Esophagus squamous epithelium (tissue), 5 donors: ENCODE data around the gene FOXA3. TPM values are rescaled to one million over a fixed set of nuclear protein-coding genes. Genes with fewer than 3 reads are reported as not detected.
A peak's percentile ranks its signal among the peaks of the same experiment; 100 is the strongest.

ENCODE experiments used
- DNase-seq: peaks from one replicate; lab custom pipeline; 2025; lab: John Stamatoyannopoulos, UW
- H3K27ac ChIP-seq, 4 donors: fragments of 200-600 bp; sonication (generic); one replicate each; pipeline ENCODE4 v1.5.1; 2016 to 2019; ENCODE audit warnings: mild to moderate bottlenecking in 1 of 4
- H3K27me3 ChIP-seq, 4 donors: fragments of 200-600 bp; sonication (generic); 1 replicate in 3 of 4; 2 replicates in 1 of 4; pipeline versions ENCODE4 v1.5.1 to v1.6.0; 2017 to 2021; ENCODE audit warnings: antibody characterized with exemption in 1 of 4
- H3K36me3 ChIP-seq, 3 donors: fragments of 200-600 bp; sonication (generic); one replicate each; pipeline ENCODE4 v1.5.1; 2016 to 2019
- H3K4me1 ChIP-seq, 3 donors: fragments of 200-600 bp; sonication (generic); one replicate each; pipeline ENCODE4 v1.5.1; 2017 to 2019
- H3K4me3 ChIP-seq, 4 donors: fragments of 200-600 bp; sonication (generic); 1 replicate in 3 of 4; 2 replicates in 1 of 4; pipeline ENCODE4 v1.5.1; 2016 to 2019; ENCODE audit warnings: mild to moderate bottlenecking in 2 of 4, moderate library complexity in 1 of 4
- H3K9me3 ChIP-seq, 3 donors: fragments of 200-600 bp; sonication (generic); one replicate each; pipeline ENCODE4 v1.5.1; 2016 to 2019
- CTCF ChIP-seq, 6 experiments: fragments of 450-650 bp in 4 of 6; fragments of 200-600 bp in 2 of 6; sonication (generic) in 2 of 6; IDR thresholded peaks; one replicate each; pipeline ENCODE4 v1.5.1; 2016 to 2019; ENCODE audit warnings: antibody characterized with exemption in 6 of 6, mild to moderate bottlenecking in 4 of 6, moderate library complexity in 4 of 6
- POLR2A ChIP-seq, 4 donors: fragments of 450-650 bp; IDR thresholded peaks; one replicate each; pipeline ENCODE4 v1.6.1; 2017; ENCODE audit warnings: antibody characterized with exemption in 4 of 4, mild to moderate bottlenecking in 4 of 4, moderate library complexity in 3 of 4
- WGBS, 2 donors: methylation state at CpG; one replicate each; pipeline ENCODE4 v1.1.5; 2018; 5-methylcytosine and 5-hydroxymethylcytosine counted together
- intact Hi-C: fragments of 100-400 bp; cut with DNase I; formaldehyde crosslinking; loops from one replicate; pipeline ENCODE4 v1.15.0; 2022
- total RNA-seq, 4 donors: library from RNA; depleted of rRNA; stranded (reverse); fragments of >200 nt; gene quantifications; one replicate each; pipeline ENCODE4 v1.1.0, GENCODE V29; 2016
- donor health status: DM: yes; HTN: yes; CAD: no.

The FOXA3 gene
- total RNA-seq, 4 donors from 2014 or later = 0.18 TPM; not detected in 3

DNA sequence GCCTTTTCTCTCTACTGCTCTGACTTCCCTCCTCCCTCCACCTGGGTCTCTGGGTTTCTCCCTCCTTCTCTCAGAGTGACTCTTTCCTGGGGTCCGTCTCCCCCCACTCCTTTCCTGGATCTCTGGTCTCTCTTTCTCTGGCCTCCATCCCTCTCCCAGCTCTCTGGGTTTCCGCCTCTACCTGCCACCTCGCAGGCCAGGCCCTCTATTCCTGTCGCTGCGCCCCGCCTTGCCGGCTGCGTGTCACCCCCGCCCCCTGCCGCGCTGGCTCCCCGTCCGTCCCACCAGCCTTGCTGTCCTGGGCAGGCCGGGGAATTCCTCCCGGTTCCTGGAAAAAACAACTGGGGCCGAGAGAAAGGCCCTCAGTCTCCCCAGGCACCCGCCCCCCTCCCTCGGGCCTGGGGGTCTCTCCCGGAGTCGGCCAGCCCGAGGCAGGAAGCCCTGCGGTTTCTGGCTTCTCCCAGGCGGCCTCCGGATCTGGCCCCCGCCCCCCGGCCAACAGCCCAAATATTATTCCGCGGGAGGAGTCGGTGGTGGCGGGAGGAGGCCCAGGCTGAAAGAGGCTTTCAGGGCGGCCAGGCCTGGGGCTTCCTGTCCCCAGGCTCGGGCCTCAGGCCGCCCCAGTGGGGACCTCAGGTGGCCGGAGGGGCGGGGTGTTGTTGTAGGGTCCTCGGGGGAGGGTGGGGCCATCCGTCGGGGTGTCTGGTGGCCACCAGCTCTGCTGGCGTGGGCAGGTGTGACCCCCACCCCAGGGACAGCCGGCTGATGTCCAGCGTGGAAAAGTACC lies 12.5 kb downstream of the FOXA3 start:
- 7 to 17% methylated on average over 11 to 19 of the region's 41 CpGs for WGBS, 2 donors
- intact Hi-C loops = no loop called here

GRCh38 chr19:45878043-45878794 lies 14.1 kb downstream of the FOXA3 start:
- Histone ChIP-seq H3K27me3 (peaks cover 0 to 13% (median 0%) of the 10 kb centered on the region in 4 donors), H3K36me3 (no peaks in the 10 kb centered on the region), H3K27ac (peak overlapping the region in 1 of 4 donors; percentile 12), H3K9me3 (no peaks in the 10 kb centered on the region), H3K4me3 (no peak overlapping the region), H3K4me1 (peaks cover 15 to 45% (median 16%) of the 10 kb centered on the region in 3 donors)
- DNase-seq = no peak
- TF ChIP-seq POLR2A (IDR thresholded peaks at IDR 0.05) (peak in 1 of 4 donors; percentile 19), CTCF (IDR thresholded peaks at IDR 0.05) (no peak)
- WGBS, 2 donors = 64 to 69% methylated on average over 6 to 7 of the region's 11 CpGs
- intact Hi-C loops = no loop called here

More for the DNA sequence above, 12.5 kb downstream of the FOXA3 start:
- Histone ChIP-seq H3K36me3 (no peaks in the 10 kb centered on the region), H3K27ac (peak overlapping the region in 3 of 4 donors; percentile 56 to 82 (median 76)), H3K4me3 (peak overlapping the region in 3 of 4 donors; percentile 24 to 53 (median 39)), H3K4me1 (peaks cover 0 to 29% (median 8%) of the 10 kb centered on the region in 3 donors), H3K9me3 (no peaks in the 10 kb centered on the region), H3K27me3 (peaks cover 0 to 13% (median 0%) of the 10 kb centered on the region in 4 donors)
- DNase-seq = no peak
- no peak for TF ChIP-seq CTCF (IDR thresholded peaks at IDR 0.05)
- no peak for TF ChIP-seq POLR2A (IDR thresholded peaks at IDR 0.05)

DNA sequence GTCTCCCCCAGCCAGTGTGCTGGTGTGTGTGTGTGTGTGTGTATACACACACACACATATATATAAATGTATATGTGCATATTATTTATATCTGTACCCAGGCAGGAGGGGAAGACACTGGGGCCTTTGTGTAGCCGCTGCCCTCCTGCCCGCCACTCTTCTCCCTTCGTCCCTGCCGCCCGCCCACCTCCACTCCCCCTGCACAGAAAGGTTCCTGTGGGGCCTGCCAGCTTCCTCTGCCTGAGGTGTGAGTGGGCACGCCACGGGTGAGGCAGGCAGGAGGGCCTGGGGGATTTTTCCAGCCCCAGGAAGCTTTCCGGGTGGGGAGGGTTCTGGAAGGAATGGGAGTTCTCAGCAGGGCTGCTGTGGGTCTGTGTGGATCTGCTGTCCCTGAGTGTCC lies 14.9 kb downstream of the FOXA3 start:
- intact Hi-C loops = no loop called here
- Histone ChIP-seq H3K4me1 (peaks cover 21 to 53% (median 23%) of the 10 kb centered on the region in 3 donors), H3K27ac (no peak overlapping the region), H3K9me3 (no peaks in the 10 kb centered on the region), H3K27me3 (peaks cover 0 to 13% (median 0%) of the 10 kb centered on the region in 4 donors), H3K4me3 (no peak overlapping the region), H3K36me3 (peaks cover 0 to 4% (median 0%) of the 10 kb centered on the region in 3 donors)
- no peak for TF ChIP-seq CTCF (IDR thresholded peaks at IDR 0.05)
- TF ChIP-seq POLR2A (IDR thresholded peaks at IDR 0.05) = no peak
- WGBS, 2 donors = 50% methylated on average over 2 to 7 of the region's 8 CpGs
- DNase-seq = no peak

DNA sequence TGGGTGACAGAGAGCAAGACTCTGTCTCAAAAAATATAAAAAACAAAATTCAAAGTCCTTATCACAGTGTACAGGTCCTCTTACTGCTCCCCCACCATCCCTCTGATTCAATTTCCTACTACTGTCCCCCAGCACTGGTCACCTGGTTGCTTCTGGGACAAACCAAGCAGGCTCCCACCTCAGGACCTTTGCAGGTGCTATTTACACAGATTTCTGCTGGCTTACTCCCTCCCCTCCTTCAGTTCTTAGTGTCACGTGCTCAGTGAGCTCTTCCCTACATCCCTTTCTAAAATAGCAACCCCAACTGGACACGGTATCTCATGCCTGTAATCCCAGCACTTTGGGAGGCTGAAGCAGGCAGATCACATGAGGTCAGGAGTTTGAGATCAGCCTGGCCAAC lies 15.8 kb downstream of the FOXA3 start:
- peaks cover 0 to 12% (median 0%) of the 10 kb centered on the region in 3 donors for H3K36me3 ChIP-seq
- intact Hi-C loops = no loop called here

More for the DNA sequence above, 15.8 kb downstream of the FOXA3 start:
- Histone ChIP-seq H3K4me1 (peaks cover 30 to 63% (median 32%) of the 10 kb centered on the region in 3 donors), H3K9me3 (no peaks in the 10 kb centered on the region), H3K27ac (no peak overlapping the region), H3K4me3 (no peak overlapping the region), H3K27me3 (peaks cover 0 to 13% (median 0%) of the 10 kb centered on the region in 4 donors)
- DNase-seq = no peak
- no peak for TF ChIP-seq POLR2A (IDR thresholded peaks at IDR 0.05)
- TF ChIP-seq CTCF (IDR thresholded peaks at IDR 0.05) = no peak
- 89 to 90% methylated on average over 2 of the region's 2 CpGs for WGBS, 2 donors
